GM10266 (cell line): ENCODE measurements around the gene SLC6A8.
"Not testable (repeated sequence)": the region's sequence is repeated elsewhere in the genome, so short reads cannot be mapped to it uniquely, and the experiment has no call there.

Experiments
- DNase-seq: peaks from one replicate; pipeline ENCODE4 v3.0.0; 2012; ENCODE audit errors: extremely low spot score
- TF ChIP-seq, protein P1 (sequence below): IDR thresholded peaks from 2 replicates; pipeline ENCODE4 v1.5.1; 2012; ENCODE audit warnings: mild to moderate bottlenecking, low read depth; ENCODE audit not compliant: control insufficient read depth, insufficient read depth; ENCODE audit errors: missing control alignments

Gene SLC6A8

DNA sequence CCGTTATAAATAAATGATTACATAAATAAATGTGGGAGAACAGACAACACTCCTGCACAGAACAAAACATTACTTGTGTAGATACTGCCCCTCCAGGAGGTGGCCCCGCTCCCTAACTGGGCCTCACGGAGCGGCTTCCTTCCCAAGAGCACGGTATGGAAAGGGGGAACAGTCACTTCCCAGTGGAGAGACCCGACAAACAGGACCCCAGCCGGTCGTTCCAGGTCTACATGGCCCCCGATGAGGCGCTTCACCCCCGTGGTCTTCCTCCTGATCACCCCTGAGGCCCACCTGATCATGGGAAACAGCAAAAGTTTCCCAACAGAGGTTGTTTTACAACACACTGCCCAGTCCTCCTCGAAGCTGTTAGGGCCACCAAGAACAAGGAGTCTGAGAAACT is 6.6 kb upstream of the SLC6A8 start:
- TF ChIP-seq, protein P1, sequence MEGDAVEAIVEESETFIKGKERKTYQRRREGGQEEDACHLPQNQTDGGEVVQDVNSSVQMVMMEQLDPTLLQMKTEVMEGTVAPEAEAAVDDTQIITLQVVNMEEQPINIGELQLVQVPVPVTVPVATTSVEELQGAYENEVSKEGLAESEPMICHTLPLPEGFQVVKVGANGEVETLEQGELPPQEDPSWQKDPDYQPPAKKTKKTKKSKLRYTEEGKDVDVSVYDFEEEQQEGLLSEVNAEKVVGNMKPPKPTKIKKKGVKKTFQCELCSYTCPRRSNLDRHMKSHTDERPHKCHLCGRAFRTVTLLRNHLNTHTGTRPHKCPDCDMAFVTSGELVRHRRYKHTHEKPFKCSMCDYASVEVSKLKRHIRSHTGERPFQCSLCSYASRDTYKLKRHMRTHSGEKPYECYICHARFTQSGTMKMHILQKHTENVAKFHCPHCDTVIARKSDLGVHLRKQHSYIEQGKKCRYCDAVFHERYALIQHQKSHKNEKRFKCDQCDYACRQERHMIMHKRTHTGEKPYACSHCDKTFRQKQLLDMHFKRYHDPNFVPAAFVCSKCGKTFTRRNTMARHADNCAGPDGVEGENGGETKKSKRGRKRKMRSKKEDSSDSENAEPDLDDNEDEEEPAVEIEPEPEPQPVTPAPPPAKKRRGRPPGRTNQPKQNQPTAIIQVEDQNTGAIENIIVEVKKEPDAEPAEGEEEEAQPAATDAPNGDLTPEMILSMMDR: no peak
- no peak for DNase-seq

DNA sequence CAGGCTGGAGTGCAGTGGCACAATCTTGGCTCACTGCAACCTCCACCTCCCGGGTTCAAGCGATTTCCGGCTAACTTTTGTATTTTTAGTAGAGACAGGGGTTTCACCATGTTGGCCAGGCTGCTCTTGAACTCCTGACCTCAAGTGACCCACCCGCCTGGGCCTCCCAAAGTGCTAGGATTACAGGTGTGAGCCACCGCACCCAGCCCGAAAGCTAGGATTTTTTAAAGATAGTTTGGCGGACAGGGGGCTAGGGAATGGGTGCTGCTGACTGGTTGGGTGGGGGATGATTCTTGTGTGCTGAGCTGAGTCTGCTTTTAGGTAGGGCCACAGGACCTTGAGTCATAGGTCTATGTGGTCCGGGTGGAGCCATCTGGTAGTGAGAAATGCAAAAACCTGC is 4.2 kb upstream of the SLC6A8 start:
- not testable (repeated sequence) for DNase-seq

DNA sequence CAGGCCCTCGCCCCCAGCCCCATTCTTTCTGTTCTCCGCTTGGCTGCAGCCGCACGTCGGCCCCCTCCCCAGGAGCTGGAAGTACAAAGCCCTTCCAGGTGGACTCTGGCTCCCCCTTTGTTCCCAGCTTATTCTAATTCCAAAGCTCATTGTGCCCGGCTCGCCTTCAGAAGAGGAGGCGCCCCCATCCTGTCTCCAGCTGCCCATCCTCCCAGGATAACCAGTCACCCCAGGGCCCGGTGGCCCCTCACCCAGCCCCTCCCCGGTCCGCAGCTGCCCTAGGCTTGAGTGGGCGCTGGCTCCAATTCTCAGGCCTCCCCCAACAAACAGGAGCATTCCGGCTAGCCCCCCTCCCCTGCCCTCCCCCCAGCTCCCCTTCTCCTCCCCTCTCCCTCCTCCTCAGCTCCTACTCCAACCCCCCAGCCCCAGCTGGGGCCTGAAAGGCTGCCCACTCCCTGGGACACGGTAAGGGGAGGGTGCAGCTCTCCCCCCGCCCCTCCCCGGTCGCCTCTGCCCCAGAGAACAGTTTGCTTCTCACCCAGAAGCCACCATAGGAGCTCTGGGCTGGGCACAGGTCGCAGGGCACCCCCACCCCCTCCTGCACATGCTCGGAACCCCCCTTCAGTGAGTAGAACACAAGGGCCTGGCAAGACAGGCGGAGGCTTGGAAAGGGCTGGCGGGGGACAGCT is 3.1 kb upstream of the SLC6A8 start:
- DNase-seq: no peak
- TF ChIP-seq, protein P1: no peak

DNA sequence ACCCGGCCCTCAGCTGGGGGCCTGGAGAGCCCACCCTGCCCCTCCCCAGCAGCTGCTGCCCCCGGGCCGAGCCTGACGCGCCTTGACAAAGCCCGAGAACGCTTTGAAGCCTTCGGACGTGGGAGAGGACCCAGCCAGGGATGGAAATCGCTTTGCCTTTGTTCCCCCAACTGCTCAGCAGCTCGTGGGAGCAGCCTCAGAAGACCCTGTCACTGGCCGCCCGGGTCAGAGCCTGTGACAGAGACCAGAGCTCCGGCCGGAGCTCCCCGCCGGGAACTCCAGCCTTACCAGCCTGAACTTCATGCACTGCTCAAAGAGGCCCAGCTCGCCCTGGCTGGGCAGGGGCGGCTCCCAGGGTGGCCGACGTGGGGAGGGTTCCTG is 2.6 kb upstream of the SLC6A8 start:
- TF ChIP-seq, protein P1: no peak
- no peak for DNase-seq

DNA sequence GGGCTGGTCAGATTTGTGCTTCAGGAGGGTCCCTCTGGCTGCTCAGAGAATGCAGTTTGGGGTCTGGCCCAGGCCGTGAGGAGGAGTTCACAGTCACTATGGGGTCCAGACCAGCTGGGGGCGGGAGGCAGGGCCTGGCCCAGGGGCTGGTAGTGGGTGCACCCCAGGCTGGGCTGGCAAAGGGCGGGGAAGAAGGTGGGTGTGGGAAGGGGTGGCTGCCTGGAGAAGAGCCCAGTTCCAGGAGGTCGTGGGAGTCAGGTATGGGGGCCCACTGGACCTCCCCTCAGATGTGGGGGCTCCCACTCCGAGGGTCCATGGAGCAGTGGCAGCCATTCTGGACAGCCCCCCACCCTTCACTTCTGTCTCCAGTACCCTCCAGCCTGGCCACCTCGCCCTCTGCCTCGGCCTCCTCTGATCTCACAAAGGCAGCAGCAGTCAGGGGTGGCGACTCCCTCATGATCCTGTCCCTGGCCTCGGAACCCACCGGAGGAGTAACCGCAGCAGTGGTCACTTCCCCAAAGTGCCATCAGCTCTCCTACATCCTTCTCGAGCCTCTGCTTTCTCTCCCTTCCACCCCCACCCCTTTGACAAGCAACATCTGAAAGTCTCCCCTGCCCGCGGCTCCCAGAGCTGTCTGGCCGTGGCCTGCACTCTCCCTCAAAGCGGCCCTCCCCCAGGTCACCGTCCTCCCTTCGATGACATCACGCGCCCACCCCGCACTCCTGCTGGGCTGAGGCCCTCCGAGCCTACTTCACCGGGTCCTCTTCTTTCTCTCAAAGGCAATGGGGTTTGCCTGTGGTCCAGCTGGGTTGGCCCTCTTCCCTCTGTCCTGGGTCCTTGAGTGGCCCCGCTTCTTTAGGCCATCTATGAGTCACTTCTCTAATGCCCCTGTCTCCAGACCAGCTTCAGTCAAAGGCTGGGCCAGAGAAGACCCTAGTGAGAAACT is 1.7 kb upstream of the SLC6A8 start:
- DNase-seq: no peak

DNA sequence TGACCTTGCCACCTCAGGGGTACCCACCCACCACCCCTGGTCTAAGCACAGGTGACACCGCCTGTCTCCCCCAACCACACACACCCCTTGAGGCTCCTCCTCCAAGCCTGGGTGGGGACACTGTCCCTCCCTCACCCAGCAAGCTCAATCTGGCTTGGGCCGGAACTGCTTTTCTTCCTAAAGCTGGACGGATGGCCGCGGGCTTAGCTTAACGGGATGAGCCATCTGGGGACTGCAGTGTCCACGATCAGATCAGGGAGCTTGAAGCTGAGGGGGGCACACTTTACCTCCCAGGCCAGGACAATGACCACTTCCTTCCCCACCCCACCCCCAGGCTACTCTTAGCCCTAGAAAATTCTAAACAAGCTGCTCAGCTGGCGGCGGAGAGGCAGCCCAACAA is 1.0 kb upstream of the SLC6A8 start:
- TF ChIP-seq, protein P1: no peak
- no peak for DNase-seq

More for the DNA sequence above, 1.7 kb upstream of the SLC6A8 start:
- TF ChIP-seq, protein P1: no peak

DNA sequence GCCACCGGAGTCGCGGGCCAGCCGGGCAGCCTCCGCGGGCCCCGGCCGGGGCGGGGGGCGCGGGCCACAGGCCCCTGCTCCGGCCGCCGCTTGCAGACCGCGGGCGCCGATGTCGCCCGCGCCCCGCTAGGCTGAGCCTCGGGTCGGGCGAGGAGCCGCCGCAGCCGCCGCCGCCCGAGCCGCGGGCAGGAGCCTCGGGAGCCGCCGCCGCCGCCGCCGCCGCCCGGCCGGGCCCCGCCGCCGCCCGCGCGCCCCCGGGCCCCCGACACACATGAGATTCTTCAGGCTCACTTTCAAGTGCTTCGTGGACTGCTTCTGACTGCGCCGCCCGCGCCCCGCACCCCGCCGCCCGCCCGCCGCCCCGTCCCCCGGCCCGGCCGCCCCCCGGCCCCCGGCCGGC is 345 bp downstream of the SLC6A8 start:
- no peak for DNase-seq
- TF ChIP-seq, protein P1: no peak

DNA sequence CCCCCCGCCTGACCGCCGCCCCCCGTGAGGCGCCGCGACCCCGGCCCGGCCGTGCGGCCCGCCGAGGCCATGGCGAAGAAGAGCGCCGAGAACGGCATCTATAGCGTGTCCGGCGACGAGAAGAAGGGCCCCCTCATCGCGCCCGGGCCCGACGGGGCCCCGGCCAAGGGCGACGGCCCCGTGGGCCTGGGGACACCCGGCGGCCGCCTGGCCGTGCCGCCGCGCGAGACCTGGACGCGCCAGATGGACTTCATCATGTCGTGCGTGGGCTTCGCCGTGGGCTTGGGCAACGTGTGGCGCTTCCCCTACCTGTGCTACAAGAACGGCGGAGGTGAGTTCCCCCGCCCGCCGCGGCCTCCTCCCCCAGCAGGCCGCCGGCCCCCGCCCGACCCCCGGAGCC is 780 bp downstream of the SLC6A8 start:
- TF ChIP-seq, protein P1: no peak
- no peak for DNase-seq
